H1 (cell line): Measurements from ENCODE around the gene LILRB3. TPM values are rescaled to one million over a fixed set of nuclear protein-coding genes. Genes with fewer than 3 reads are reported as not detected.
A peak's percentile ranks its signal among the peaks of the same experiment; 100 is the strongest.

Experiments used
- POLR2AphosphoS5 ChIP-seq: IDR thresholded peaks from 2 replicates; pipeline ENCODE4 v1.6.1; 2011; ENCODE audit warnings: low read depth, low read length
- TAF1 ChIP-seq: IDR thresholded peaks from 2 replicates; pipeline ENCODE4 v1.6.1; 2011; ENCODE audit warnings: mild to moderate bottlenecking, low read depth, low read length
- TAF7 ChIP-seq: optimal IDR thresholded peaks from 2 replicates; pipeline ENCODE3; 2011; ENCODE audit warnings: low read depth, mild to moderate bottlenecking, inconsistent platforms, low read length, moderate library complexity, borderline replicate concordance
- polyA plus RNA-seq, 7 experiments: library from polyadenylated mRNA; depleted of rRNA in 3 of 7; stranded (reverse) in 5 of 7; unstranded in 2 of 7; fragments of >200 nt in 5 of 7; fragments of 200-250 nt in 2 of 7; gene quantifications; 1 replicate in 5 of 7; 2 replicates in 1 of 7; 4 replicates in 1 of 7; pipeline versions ENCODE4 v1.2.1 to v1.2.3, GENCODE V29; 2011 to 2013; ENCODE audit warnings: missing spikeins in 2 of 7, mixed read lengths in 2 of 7
- total RNA-seq: library from RNA; stranded (reverse); fragmentation: NEBNext Ultra II Directional; extraction: Animal tissue kit (Norgen Biotek cat#: 25700); gene quantifications from 2 replicates; pipeline ENCODE4 v1.2.1, GENCODE V29; 2021

Gene LILRB3
- total and polyA plus RNA-seq, 2 of the 8 experiments (the other 6 are each of a cell fraction or from before 2014, with no cell fraction given) = not detected

DNA sequence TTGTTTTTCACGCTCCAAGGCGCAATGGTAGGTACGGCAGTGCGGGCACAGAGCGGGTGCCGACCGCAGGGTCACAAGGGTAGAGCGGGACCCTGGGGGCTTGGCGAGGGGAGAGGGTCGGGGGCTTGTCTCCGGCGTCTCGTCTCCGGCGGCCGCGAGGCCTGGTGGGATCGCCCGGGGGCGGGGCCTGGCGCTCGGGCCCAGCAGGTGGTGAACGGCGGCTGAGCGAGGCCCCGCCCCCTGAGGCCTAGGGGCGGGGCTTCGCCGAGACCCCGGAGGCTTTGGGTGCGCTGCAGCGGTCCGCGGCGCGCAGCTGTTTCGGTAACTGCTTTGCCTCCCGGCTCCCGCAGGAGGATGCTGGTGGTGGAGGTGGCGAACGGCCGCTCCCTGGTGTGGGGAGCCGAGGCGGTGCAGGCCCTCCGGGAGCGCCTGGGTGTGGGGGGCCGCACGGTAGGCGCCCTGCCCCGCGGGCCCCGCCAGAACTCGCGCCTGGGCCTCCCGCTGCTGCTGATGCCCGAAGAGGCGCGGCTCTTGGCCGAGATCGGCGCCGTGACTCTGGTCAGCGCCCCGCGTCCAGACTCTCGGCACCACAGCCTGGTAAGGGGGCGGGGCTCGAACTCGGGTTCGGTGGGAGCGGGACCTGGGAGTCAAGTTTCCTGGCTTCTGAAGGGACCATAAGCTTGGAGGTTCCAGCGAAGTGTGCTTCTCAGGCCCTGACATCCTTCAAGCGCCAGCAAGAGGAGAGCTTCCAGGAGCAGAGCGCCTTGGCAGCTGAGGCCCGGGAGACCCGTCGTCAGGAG is 31.6 kb downstream of the LILRB3 start, which contains the start of gene TSEN34 (continued):
- TF ChIP-seq TAF1 (peak; percentile 65; the same call in 1 of the 2 replicates), POLR2AphosphoS5 (peak; percentile 44; the same call in 1 of the 2 replicates), TAF7 (peak; percentile 48)
